Vagina (tissue), 2 donors: Measurements from ENCODE around the gene BTN1A1.

Source experiments
- POLR2A ChIP-seq, 2 donors: fragments of 450-650 bp; IDR thresholded peaks; one replicate each; pipeline ENCODE4 v1.6.1; 2017; ENCODE audit warnings: antibody characterized with exemption in 2 of 2, mild to moderate bottlenecking in 2 of 2, moderate library complexity in 2 of 2
- TF ChIP-seq, protein P1 (sequence below), 3 experiments: fragments of 450-650 bp in 2 of 3; fragments of 200-600 bp in 1 of 3; sonication (generic) in 1 of 3; IDR thresholded peaks; one replicate each; pipeline ENCODE4 v1.5.1; 2017 to 2019; ENCODE audit warnings: antibody characterized with exemption in 3 of 3, mild to moderate bottlenecking in 2 of 3, moderate library complexity in 2 of 3

DNA sequence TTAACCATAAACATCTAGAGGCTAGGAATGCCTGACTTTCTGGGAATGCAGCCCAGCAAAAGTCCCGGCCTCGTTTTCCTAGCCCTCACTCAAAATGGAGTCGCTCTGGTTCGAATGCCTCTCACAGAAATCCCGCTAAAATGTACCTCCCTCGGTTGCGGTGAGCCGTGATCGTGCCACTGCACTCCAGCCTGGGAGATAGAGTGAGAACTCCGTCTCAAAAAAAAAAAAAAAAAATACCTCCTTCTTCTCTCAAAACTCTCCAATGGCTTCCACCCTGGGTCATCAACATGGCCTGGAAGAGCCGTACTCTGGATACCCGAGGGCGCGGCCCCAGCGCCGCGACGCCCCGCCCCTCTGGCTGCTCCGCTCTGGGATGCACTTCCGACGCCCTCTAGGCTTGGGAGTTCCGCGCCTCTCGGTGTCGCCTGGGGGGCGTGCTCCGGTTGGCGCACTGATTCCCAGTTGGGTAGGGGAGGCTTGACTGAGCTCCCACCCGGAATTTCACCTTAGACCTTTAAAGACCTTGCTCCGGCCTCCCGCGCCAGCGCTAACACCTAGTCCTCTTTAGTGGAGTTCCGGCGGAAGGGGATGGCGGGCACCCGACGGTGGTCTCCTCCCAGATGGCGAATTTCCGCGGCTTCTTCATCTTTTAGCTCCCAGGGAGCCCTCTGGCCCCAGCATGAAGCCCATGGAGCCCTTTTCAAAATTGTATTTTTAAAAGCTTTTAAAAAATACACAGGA lies 50.3 kb downstream of the BTN1A1 start:
- TF ChIP-seq, protein P1, sequence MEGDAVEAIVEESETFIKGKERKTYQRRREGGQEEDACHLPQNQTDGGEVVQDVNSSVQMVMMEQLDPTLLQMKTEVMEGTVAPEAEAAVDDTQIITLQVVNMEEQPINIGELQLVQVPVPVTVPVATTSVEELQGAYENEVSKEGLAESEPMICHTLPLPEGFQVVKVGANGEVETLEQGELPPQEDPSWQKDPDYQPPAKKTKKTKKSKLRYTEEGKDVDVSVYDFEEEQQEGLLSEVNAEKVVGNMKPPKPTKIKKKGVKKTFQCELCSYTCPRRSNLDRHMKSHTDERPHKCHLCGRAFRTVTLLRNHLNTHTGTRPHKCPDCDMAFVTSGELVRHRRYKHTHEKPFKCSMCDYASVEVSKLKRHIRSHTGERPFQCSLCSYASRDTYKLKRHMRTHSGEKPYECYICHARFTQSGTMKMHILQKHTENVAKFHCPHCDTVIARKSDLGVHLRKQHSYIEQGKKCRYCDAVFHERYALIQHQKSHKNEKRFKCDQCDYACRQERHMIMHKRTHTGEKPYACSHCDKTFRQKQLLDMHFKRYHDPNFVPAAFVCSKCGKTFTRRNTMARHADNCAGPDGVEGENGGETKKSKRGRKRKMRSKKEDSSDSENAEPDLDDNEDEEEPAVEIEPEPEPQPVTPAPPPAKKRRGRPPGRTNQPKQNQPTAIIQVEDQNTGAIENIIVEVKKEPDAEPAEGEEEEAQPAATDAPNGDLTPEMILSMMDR (IDR thresholded peaks at IDR 0.05) = no peak
- TF ChIP-seq POLR2A (IDR thresholded peaks at IDR 0.05) = no peak
